GM19438 (cell line): ENCODE measurements around the gene MR1.
A peak's percentile ranks its signal among the peaks of the same experiment; 100 is the strongest.

Experiments used
- ATAC-seq: cut with Tn5 transposase; IDR thresholded peaks from one replicate; pipeline ENCODE4 v1.9.1; 2021; ENCODE audit warnings: low read depth; ENCODE audit not compliant: unreplicated experiment

The MR1 gene

DNA sequence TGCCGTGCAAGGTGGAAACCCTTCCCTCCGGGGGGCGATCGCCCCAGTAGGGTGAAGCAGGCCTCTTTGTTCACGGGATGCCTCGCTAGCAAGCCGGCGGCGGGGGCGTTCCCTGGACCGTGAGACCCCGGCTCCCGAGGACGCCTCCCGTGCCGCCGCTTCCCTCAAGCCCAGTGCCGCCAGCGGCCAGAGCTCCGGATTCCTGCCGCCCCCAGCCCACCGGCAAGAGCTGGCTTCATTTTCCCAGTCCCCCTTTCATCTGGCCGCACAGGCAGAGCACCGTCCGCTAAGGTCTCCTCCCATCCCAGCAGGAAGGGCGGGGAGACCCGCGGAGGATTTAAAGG, 71.0 kb downstream of the MR1 start:
- peak; percentile 35 for ATAC-seq

GRCh38 chr1:181105134-181106021, 71.6 kb downstream of the MR1 start:
- peak; percentile 79 for ATAC-seq

GRCh38 chr1:181106022-181106312, 72.2 kb downstream of the MR1 start:
- no peak for ATAC-seq

GRCh38 chr1:181106479-181106878, 72.7 kb downstream of the MR1 start:
- no peak for ATAC-seq

GRCh38 chr1:181107711-181108110, 73.9 kb downstream of the MR1 start:
- ATAC-seq: no peak

DNA sequence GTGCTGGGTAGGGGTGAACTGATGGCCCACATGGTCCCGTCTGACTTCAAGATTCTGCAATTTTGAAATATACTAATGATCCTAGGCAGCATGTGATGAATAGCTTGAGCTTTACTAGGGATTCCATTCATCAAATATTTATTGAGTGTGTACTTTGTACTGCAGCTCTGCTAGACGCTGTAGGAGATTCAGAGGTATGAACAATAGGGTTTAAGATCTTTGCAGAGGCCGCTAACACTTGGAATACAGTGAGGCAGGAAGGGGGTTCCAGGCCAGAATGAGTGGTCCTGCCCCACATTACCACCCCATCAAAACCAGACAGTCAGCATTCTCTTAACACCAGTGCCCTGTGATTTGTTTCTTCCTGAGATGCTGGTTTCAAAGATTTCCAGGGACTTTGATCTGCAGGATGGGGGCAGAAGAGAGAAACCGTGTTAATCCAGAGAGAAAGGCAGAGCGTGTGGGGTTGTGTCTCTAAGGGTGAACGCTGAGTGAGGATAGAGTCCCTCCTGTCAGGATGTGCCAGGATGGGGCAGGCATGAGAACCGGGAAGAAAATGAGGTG, 74.6 kb downstream of the MR1 start:
- no peak for ATAC-seq

GRCh38 chr1:181110013-181110412, 76.2 kb downstream of the MR1 start:
- no peak for ATAC-seq
